NCI-H2171 (cell line): ENCODE data around the gene WDR76.
"Not testable (repeated sequence)": the region's sequence is repeated elsewhere in the genome, so short reads cannot be mapped to it uniquely, and the experiment has no call there.

Experiments used
- DNase-seq: peaks from one replicate; lab custom pipeline; 2025; lab: John Stamatoyannopoulos, UW

The WDR76 gene

DNA sequence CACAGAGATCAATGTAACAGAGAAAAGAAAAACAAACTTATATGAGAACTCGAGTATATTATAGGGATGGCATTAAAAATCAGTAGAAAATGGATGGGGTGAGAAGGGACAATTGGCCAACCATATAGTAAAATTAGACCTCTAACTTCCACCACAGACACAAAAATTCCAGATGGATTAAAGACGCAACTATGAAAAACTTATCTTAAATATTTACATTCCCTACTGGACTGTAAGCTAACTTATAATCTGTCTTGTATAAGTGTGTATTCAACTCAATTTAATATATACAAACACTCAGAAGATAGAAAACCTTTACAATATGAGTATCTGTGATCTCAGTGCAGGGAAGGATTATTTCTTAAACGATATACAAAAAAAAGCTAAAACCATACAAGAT lies 5.3 kb upstream of the WDR76 start:
- DNase-seq = no peak

DNA sequence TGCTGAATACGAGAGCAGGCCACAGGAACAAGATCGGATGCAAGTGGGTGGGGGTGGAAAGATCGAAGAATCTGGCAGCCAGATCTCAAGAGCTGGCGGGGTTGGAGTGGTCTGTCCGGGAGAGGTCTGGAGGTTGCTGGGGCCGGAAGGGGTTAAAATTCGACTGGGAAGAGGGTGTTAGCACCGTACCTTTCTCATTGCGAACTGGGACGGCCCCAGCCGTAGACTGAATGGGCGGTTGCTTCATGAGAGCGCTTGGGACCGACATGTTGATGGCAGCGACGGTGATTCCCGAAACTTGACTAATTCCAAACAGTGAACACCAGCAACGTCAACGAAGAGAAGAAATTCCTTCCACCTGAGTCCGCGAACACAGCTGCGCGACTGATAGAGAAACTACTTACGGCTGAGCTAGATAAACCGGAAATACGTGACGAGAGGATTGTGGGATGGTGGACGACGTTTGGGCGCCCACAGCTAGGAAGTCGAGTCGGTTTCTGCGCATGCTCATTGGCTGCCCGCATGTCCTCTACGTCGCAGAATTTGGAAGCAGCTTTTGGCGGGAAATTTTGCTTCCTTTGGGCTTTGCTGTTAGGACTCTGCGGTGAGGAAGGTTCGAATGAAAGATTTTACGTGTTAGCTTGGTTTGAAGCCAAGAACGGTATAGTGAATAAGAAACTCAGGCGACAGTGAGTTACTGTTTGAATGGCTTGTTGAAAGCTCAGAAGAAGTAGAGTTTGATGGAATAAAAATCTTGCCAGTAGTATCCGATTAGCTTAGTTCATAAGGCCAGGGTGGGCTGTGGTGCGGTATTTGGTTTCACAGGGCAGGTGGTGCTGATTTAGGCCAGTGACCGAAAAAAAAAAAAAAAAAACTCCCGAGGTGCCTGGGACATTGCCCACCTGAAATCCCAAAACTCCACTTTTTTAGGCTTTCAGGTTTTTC lies 2.2 kb upstream of the WDR76 start, which contains the start of gene MFAP1:
TSS of gene MFAP1 (minus strand) at position 389 of the 945 bp plus-strand sequence. CDS start at position 268, 121 bp downstream.
- DNase-seq = peak; percentile 96

DNA sequence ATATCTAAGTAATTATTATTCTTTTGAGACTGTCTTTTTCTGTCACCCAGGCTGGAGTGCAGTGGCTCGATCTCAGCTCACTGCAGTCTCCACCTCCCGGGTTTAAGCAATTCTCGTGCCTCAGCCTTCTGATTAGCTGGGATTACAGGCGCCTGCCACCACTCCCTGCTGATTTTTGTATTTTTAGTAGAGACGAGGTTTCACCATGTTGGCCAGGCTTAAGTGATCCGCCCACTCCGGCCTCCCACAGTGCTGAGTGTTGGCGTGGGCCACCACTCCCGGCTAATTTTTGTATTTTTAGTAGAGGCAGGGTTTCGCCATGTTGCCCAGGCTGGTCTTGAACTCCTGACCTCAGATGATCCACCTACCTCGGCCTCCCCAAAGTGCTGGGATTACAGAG lies 1.5 kb upstream of the WDR76 start:
- not testable (repeated sequence) for DNase-seq

DNA sequence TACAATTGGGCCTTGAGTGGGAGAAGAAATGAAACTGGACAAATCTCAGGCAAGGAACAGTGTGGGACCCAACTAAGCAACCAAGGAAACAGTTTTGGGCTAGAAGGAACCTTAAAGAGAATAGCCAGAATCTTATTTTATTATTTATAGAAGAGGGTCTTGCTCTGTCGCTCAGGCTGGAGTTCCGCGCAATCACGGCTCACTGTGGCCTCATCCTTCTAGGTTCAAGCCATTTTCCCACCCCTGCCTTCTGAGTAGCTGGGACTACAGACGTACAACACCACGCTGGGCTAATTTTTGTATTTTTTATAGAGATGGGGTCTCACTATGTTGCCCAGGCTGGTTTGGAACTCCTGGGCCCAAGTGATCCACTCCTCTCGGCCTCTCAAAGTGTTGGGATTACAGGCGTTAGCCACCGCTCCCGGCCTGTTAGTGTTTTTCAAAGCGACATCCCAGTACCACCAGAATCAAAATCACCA lies 734 bp upstream of the WDR76 start:
- no peak for DNase-seq

DNA sequence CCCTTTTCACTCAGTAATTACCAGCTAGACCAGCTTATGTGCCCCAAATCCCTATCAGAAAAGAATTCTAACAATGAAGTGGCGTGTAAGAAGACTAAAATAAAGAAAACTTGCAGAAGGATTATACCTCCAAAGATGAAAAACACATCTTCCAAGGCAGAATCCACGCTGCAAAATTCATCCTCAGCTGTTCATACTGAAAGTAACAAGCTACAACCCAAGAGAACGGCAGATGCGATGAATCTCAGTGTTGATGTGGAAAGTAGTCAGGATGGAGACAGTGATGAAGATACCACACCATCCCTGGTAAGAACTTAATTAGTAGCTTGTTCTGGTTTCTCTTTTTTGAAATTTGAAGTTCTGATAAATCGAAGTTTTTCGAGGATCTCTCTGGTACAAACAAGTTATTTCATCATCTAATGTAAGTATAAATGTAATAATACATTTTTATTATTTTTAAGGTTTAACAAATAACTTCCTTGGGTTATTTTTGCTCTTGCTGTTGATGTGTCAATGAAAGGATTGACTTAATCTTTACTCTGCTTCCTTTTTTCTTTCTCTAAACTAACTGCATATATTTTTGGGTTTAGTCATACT lies 1.4 kb downstream of the WDR76 start:
- DNase-seq = no peak

DNA sequence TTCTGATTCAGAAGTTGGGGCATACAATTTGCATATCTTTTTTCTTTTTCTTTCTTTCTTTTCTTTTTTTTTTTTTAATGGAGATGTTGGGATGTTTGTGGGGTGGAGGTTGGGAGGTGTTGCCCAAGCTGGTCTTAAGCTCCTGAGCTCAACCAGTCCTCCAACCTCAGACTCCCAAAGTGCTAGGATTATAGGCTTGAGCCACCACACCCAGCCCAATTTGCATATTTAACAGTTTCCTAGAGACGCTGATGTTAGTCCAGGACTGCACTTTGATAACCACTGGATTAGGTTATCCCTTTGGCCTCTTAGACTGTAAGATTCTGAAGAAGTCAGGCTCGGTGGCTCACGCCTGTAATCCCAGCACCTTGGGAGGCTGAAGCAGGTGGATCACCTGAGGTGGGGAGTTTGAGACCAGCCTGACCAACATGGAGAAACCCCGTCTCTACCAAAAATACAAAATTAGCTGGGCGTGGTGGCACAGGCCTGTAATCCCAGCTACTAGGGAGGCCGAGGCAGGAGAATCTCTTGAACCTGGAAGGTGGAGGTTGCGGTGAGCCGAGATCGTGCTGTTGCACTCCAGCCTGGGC lies 3.2 kb downstream of the WDR76 start:
- not testable (repeated sequence) for DNase-seq

DNA sequence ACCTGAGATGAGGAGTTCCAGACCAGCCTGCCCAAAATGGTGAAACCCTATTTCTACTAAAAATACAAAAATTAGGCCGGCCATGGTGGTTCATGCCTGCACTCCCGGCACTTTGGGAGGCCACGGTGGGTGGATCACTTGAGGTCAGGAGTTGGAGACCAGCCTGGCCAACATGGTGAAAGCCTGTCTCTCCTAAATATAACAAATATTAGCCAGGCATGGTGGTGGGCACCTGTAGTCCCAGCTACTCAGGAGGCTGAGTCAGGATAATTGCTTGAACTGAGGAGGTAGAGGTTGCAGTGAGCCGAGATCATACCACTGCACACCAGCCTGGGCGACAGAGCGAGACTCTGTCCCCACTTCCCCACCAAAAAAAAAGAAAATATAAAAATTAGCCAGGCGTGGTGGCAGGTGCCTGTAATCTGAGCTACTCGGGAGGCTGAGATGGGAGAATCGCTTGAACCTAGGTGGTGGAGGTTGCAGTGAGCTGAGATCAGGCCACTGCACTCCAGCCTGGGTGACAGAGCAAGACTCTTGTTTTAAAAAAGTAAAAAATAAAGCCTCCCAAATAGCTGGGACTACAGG lies 4.0 kb downstream of the WDR76 start:
- DNase-seq = not testable (repeated sequence)

DNA sequence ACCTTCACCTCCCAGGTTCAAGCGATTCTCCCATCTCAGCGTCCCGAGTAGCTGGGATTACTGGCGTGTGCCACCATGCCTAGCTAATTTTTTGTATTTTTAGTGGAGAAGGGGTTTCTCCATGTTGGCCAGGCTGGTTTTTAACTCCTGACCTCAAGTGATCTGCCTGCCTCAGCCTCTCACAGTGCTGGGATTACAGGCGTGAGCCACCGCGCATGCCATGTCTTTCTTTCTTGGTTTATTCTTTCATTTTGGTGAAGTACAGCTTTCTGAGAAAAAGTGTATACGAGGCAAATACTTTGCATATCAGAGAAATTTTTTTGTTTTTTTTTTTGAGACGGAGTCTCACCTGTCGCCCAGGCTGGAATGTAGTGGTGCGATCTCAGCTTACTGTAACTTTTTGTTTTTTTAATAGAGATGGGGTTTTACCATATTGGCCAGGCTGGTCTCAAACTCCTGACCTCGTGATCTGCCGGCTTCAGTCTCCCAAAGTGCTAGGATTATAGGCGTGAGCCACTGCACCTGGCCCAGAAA lies 4.8 kb downstream of the WDR76 start:
- DNase-seq = not testable (repeated sequence)

DNA sequence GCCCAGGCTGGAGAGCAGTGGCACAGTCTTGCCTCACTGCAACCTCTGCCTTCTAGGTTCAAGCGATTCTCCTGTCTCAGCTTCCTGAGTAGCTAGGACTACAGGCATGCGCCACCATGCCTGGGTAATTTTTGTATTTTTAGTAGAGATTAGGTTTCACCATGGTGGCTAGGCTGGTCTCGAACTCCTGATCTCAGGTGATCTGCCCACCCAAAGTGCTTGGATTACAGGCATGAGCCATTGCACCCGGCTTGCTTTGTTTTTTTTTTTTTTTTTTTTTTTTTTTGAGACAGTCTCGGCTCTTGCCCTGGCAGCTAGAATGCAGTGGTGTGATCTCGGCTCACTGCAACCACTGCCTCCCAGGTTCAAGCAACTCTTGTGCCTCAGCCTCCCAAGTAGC lies 5.7 kb downstream of the WDR76 start:
- DNase-seq = not testable (repeated sequence)

DNA sequence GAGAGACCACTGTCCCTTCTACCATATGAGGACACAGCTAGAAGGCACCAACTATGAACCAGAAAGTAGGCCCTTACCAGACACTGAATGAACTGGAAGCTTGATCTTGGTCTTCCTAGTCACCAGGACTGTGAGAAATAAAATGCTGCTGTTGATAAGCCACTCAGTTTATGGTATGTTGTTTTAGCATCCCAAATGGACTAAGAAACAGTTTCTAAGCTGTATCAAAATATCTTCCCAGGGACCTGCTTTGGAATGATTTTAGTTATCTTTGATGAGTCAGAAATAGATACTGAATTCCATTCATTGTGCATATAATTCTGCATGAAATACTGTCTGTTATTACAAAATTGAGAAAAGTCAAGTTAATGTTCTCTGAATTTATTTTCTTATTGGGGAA lies 18.6 kb downstream of the WDR76 start:
- no peak for DNase-seq

DNA sequence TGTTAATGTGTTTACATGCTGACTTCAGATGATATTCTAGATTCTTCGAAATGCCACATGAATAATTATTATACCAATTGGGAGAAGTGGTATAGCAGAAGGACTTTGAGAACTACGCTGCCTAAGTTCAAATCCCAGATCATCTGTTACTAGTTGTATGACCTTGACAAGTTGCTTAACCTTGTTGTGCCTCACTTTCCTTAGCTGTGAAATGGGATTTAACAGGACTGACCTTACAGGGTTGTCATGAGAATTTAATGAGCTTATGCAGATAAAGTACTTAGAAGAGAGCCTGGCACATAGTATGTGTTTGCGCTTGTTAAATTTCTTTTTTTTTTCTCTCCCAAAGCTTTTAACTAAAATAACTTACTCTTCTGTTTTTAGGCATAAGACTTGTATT lies 24.4 kb downstream of the WDR76 start:
- DNase-seq = no peak

DNA sequence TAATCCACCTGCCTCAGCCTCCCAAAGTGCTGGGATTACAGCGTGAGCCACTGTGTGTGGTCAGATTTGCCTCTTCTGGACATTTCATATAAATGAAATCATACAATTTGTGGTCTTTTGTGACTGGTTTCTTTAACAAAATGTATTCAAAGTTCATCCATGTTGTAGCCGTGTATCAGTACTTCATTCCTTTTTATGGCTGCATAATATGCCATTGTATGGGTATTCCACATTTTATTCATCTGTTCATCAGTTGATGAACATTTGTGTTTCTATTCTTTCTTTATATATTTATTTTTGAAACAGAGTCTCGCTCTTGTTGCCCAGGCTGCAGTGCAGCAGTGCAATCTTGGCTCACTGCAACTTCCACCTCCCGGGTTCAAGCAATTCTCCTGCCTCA lies 25.8 kb downstream of the WDR76 start:
- no peak for DNase-seq

DNA sequence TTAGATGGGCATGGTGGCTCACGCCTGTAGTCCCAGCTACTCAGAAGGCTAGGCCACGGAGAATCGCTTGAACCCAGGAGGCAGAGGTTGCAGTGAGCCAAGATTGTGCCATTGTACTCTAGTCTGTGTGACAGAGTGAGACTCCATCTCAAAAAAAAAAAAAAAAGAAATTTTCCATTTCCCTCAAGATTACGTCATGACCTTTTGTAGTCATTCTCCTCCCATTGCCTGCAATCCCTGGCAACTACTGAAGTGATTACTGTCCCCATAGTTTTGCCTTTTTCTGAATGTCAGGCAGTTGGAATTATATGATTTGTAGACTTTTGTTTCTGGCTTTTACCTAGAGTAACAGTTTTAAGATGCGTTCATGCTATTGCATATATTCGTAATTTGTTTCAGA lies 28.0 kb downstream of the WDR76 start:
- no peak for DNase-seq

DNA sequence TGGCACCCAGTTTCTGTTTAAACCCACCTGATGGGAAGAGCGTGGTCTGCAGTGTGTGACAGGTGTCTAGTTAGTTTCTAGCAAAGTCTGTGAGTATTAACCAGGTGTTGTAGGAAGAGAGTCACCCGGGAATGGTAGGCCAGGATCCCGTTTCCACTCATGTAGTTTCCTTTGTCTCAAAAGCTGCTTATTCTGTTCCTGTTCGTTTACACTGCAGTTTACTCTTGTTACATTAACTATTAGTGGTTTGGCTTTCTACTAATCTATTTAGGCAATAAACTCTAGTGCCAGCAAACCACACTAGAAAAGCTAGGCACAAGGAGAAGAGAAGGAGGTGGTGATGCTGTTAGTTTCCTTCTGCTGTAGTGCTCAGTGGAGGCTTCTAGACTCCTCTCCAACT lies 32.7 kb downstream of the WDR76 start:
- no peak for DNase-seq

DNA sequence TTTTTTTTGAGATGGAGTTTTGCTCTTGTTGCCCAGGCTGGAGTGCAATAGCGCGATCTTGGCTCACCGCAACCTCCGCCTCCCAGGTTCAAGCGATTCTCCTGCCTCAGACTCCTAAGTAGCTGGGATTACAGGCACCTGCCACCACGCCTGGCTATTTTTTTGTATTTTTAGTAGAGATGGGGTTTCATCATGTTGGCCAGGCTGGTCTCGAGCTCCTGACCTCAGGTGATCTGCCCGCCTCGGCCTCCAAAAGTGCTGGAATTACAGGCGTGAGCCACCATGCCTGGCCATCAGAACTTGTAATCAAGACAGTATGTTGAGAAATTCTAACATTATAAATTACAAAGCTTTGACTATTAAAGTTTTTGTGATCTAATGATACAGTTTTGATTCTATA lies 39.8 kb downstream of the WDR76 start:
- not testable (repeated sequence) for DNase-seq

DNA sequence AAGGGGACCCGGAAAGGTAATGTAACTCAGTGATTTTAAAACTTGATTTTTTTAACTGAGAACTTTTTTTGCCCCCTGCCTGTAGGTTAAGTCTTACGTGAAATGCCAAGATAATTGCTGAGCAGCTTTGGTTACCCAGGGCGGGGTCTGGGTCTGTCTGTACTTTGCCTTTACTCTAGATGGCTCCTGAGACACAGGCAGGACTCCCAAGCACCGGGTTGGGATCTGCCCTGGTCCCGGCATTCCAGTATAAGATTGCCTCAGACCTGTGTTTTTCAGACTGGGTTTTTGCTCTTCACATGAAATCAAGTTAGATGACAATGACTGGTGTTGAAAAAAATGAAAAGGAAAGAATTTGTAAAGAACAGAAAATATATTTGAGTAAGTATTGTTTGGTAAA lies 40.3 kb downstream of the WDR76 start:
- no peak for DNase-seq

DNA sequence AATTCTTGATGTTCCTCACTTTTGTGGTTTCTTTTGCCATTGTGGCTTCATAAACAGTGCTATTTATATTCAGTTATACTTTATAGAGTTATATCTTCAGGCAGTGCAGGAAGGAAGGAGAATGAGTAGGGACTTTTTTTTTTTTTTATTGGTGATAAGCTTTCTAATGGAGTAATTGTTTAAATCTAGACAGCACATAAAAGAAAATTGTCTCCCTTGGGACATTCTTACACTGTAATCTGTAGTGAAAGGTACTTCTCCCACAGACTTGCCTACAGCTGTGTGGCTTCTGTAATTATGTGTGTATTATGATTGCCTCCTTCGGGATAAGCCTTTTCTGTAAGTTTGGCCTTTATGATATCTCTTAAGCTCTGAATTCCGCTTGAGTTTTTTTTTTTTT lies 41.6 kb downstream of the WDR76 start:
- DNase-seq = no peak

DNA sequence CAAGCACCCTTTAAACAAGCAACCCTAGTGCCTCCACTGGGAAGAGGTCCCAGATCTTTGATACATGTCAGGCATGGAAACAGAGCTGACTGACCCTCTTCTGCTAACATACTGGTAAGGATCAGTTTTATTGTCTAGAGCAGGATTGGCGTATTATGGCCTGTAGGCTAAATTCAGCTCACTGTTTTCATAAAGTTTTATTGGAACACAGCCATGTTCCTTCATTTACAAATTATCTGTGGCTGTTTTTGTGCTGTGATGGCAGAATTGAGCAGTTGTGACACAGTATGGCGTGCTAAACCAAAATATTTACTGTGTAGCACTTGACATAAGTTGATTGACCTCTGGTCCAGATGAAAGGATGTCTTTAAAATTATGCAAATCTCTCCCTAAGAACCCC lies 45.0 kb downstream of the WDR76 start:
- DNase-seq = no peak

DNA sequence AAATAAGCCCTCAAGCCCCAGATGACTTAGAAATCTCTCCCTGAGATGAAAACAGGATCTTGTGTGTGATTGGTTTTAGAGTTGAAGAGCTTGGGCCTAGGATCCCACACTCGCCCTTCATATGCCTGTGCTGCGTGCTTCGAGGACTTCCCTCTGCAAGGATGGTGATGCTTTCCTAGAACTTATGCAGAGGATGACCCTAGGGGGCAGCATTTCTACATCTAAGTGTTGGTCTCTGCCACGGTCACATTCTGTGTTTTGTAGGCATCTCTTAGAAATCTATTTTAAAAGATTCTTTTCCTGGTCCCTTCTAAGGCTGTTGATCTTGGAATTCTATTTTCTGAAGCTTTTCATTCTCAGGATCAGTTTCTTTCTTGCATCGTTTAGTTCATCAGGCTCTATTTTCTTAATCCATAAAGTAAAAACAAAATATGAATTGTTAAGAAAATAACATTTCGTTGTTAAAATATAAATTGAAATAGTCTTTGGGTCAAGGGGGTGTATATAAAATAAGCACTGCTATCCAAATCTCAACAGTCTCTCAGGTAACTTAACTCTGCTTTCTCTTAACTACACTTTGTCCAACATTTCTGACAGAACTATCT lies 45.7 kb downstream of the WDR76 start:
- peak; percentile 62 for DNase-seq

DNA sequence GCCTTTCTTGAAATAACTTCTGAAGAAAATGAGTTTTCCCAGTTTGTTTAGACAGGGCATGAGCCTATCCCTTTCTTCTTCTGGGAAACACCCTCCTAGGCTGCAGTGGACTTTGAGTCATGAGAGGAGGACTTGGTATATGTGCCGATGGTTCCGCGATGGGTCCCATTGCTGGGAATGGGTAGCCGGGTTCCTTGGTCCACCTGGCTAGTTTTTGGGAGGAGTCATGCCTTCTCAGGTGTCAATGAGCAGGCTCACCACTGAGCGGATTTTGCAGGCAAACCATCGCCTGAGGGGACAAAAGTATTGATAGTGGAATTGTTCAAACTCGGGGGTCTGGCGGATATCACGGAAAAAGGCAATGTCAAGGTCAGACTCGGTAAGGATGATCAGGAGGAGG lies 46.8 kb downstream of the WDR76 start:
- DNase-seq = no peak

DNA sequence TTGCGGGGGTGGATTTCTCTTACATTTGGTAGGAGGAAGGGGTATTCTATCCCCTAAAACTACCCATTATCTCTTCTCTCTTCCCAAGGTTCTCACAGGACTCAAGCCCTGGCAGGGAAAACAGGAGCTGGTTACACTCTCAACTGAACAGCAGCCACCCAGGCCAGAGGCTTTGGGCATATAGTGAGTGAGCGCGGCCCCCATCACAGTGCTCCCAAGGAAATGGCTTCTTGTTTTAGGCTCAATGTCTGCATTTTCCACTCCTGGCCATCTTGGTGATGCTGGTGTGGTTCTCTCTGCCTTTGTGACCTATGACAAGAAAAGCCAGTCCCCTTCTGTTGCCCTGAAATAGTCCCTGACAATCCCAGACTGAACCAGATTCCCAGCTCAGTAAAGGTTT lies 50.1 kb downstream of the WDR76 start:
- DNase-seq = no peak

DNA sequence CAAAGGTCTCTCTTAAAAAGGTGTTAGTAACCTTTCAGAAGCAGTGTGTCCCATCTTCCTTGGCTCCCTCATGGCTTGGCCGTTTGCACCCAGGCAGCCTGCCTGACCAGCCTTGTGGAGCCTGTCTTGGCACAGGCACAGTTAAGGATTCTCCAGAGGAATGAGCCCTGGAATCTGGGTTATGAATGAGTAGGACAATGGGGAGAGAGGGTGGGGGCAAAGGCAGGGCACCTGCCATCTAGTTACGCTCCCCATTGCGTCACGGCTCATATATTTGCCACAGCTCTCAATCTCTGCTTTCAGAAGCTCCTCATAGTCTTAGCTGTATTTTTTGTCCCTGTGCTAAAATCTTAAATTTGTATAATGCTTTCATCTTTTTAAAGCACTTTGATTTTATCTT lies 50.6 kb downstream of the WDR76 start:
- DNase-seq = no peak
